ENCODE data around the gene NAT16. TPM values are rescaled to one million over a fixed set of nuclear protein-coding genes. Genes with fewer than 3 reads are reported as not detected.
A peak's percentile ranks its signal among the peaks of the same experiment; 100 is the strongest.

Gene NAT16
- total and polyA plus RNA-seq, 2 of the 13 experiments (the other 11 are each of a cell fraction or from before 2014, with no cell fraction given): 0.04 TPM; not detected in 1

- TF ChIP-seq, protein P1, sequence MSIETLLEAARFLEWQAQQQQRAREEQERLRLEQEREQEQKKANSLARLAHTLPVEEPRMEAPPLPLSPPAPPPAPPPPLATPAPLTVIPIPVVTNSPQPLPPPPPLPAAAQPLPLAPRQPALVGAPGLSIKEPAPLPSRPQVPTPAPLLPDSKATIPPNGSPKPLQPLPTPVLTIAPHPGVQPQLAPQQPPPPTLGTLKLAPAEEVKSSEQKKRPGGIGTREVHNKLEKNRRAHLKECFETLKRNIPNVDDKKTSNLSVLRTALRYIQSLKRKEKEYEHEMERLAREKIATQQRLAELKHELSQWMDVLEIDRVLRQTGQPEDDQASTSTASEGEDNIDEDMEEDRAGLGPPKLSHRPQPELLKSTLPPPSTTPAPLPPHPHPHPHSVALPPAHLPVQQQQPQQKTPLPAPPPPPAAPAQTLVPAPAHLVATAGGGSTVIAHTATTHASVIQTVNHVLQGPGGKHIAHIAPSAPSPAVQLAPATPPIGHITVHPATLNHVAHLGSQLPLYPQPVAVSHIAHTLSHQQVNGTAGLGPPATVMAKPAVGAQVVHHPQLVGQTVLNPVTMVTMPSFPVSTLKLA (IDR thresholded peaks at IDR 0.05): peak; percentile 12; the same call in 1 of the 2 replicates
- 0 out of 2 replicates have a peak, but pooled peaks have one; percentile 40 for TF ChIP-seq ZNF629 (CRISPR knock-in tag; conservative IDR thresholded peaks at IDR 0.05)
- no peak for TF ChIP-seq RNF2 (conservative IDR thresholded peaks at IDR 0.05; ENCODE audit: low read depth)
- TF ChIP-seq, protein P2, sequence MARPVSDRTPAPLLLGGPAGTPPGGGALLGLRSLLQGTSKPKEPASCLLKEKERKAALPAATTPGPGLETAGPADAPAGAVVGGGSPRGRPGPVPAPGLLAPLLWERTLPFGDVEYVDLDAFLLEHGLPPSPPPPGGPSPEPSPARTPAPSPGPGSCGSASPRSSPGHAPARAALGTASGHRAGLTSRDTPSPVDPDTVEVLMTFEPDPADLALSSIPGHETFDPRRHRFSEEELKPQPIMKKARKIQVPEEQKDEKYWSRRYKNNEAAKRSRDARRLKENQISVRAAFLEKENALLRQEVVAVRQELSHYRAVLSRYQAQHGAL (CRISPR knock-in tag; IDR thresholded peaks at IDR 0.05; ENCODE audit: not compliant biosample characterization): no peak
- no peak for TF ChIP-seq SOX6 (IDR thresholded peaks at IDR 0.05)
- peak; percentile 75 for TF ChIP-seq SOX6 (CRISPR knock-in tag; IDR thresholded peaks at IDR 0.05)
- no peak for TF ChIP-seq SMC3 (IDR thresholded peaks at IDR 0.05; ENCODE audit: low read length)
- TF ChIP-seq CREM (IDR thresholded peaks at IDR 0.05): peak; percentile 37; the same call in 1 of the 2 replicates
- no peak for TF ChIP-seq CREM (CRISPR knock-in tag; IDR thresholded peaks at IDR 0.05)
- no peak for TF ChIP-seq MIER2 (CRISPR knock-in tag; IDR thresholded peaks at IDR 0.05)
- TF ChIP-seq ZNF335 (CRISPR knock-in tag; IDR thresholded peaks at IDR 0.05): no peak
- no peak for TF ChIP-seq RFXANK (CRISPR knock-in tag; IDR thresholded peaks at IDR 0.05)
- TF ChIP-seq, protein P3, sequence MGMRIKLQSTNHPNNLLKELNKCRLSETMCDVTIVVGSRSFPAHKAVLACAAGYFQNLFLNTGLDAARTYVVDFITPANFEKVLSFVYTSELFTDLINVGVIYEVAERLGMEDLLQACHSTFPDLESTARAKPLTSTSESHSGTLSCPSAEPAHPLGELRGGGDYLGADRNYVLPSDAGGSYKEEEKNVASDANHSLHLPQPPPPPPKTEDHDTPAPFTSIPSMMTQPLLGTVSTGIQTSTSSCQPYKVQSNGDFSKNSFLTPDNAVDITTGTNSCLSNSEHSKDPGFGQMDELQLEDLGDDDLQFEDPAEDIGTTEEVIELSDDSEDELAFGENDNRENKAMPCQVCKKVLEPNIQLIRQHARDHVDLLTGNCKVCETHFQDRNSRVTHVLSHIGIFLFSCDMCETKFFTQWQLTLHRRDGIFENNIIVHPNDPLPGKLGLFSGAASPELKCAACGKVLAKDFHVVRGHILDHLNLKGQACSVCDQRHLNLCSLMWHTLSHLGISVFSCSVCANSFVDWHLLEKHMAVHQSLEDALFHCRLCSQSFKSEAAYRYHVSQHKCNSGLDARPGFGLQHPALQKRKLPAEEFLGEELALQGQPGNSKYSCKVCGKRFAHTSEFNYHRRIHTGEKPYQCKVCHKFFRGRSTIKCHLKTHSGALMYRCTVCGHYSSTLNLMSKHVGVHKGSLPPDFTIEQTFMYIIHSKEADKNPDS (CRISPR knock-in tag; IDR thresholded peaks at IDR 0.05): no peak
- TF ChIP-seq ZNF337 (CRISPR knock-in tag; IDR thresholded peaks at IDR 0.05; ENCODE audit: borderline replicate concordance, low read depth): no peak
- TF ChIP-seq ZNF468 (CRISPR knock-in tag; IDR thresholded peaks at IDR 0.05): no peak
- TF ChIP-seq ZNF432 (CRISPR knock-in tag; IDR thresholded peaks at IDR 0.05; ENCODE audit: borderline replicate concordance): no peak
- TF ChIP-seq, protein P4, sequence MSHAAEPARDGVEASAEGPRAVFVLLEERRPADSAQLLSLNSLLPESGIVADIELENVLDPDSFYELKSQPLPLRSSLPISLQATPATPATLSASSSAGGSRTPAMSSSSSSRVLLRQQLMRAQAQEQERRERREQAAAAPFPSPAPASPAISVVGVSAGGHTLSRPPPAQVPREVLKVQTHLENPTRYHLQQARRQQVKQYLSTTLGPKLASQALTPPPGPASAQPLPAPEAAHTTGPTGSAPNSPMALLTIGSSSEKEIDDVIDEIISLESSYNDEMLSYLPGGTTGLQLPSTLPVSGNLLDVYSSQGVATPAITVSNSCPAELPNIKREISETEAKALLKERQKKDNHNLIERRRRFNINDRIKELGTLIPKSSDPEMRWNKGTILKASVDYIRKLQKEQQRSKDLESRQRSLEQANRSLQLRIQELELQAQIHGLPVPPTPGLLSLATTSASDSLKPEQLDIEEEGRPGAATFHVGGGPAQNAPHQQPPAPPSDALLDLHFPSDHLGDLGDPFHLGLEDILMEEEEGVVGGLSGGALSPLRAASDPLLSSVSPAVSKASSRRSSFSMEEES (CRISPR knock-in tag; IDR thresholded peaks at IDR 0.05): peak; percentile 29; the same call in 1 of the 2 replicates
- no peak for TF ChIP-seq GABPB1 (CRISPR knock-in tag; IDR thresholded peaks at IDR 0.05)
- no peak for TF ChIP-seq ZNF430 (CRISPR knock-in tag; IDR thresholded peaks at IDR 0.05)
- no peak for TF ChIP-seq HOXD1 (CRISPR knock-in tag; IDR thresholded peaks at IDR 0.05)
- no peak for TF ChIP-seq ZNF737 (CRISPR knock-in tag; IDR thresholded peaks at IDR 0.05; ENCODE audit: borderline replicate concordance)
- no peak for TF ChIP-seq PRDM4 (CRISPR knock-in tag; IDR thresholded peaks at IDR 0.05; ENCODE audit: borderline replicate concordance)
- no peak for TF ChIP-seq ZSCAN22 (CRISPR knock-in tag; IDR thresholded peaks at IDR 0.05)
- 0 out of 2 replicates have a peak, but pooled peaks have one; percentile 28 for TF ChIP-seq CHD4 (IDR thresholded peaks at IDR 0.05; ENCODE audit: borderline replicate concordance, low read length)
- no peak for TF ChIP-seq ZNF607 (CRISPR knock-in tag; IDR thresholded peaks at IDR 0.05; ENCODE audit: borderline replicate concordance)
Measured at GRCh38 chr7:101220295-101220694, 40.2 kb upstream of the NAT16 start (continued).
